Neutrophil (primary cell): ENCODE data around the gene HAS3.
"Not testable (repeated sequence)": the region's sequence is repeated elsewhere in the genome, so short reads cannot be mapped to it uniquely, and the experiment has no call there.

Experiments used
- H3K27ac ChIP-seq: fragments of 200-600 bp; sonication (generic); 2 replicates; pipeline ENCODE4 v1.5.1; 2016; ENCODE audit warnings: mild to moderate bottlenecking, moderate library complexity
- H3K27me3 ChIP-seq: fragments of 200-600 bp; sonication (generic); 2 replicates; pipeline ENCODE4 v1.6.0; 2016; ENCODE audit warnings: mild to moderate bottlenecking
- H3K36me3 ChIP-seq: fragments of 200-600 bp; sonication (generic); 2 replicates; pipeline ENCODE4 v1.5.1; 2017
- H3K4me1 ChIP-seq, 2 experiments: fragments of 200-600 bp in 1 of 2; sonication (generic) in 1 of 2; 1 replicate in 1 of 2; 2 replicates in 1 of 2; pipeline versions ENCODE4 v1.5.1 to v1.6.1; 2013 to 2016; ENCODE audit warnings: low read depth in 1 of 2, low read length in 1 of 2, mild to moderate bottlenecking in 1 of 2, moderate library complexity in 1 of 2; ENCODE audit not compliant: control insufficient read depth in 1 of 2, insufficient read depth in 1 of 2
- H3K4me3 ChIP-seq, 2 experiments: fragments of 200-600 bp in 1 of 2; sonication (generic) in 1 of 2; 1 replicate in 1 of 2; 2 replicates in 1 of 2; pipeline ENCODE4 v1.5.1; 2013 to 2016; ENCODE audit warnings: low read depth in 1 of 2, low read length in 1 of 2, mild to moderate bottlenecking in 1 of 2, moderate library complexity in 1 of 2
- H3K9me3 ChIP-seq: fragments of 200-600 bp; sonication (generic); 2 replicates; pipeline ENCODE4 v1.5.1; 2016
- CTCF ChIP-seq: fragments of 200-600 bp; sonication (generic); IDR thresholded peaks from 2 replicates; pipeline ENCODE4 v1.5.1; 2016; ENCODE audit warnings: antibody characterized with exemption

Gene HAS3

GRCh38 chr16:69118468-69118867 lies 13.0 kb downstream of the HAS3 start:
- no peak overlapping the region for H3K27ac ChIP-seq
- no peak for TF ChIP-seq CTCF
- H3K36me3 ChIP-seq, result peaks cover 70% of the 10 kb centered on the region
- no peak overlapping the region for H3K4me3 ChIP-seq
- no peaks in the 10 kb centered on the region for H3K9me3 ChIP-seq
- no peaks in the 10 kb centered on the region for H3K4me1 ChIP-seq
- no peaks in the 10 kb centered on the region for H3K27me3 ChIP-seq

- TF ChIP-seq CTCF, result no peak
- Histone ChIP-seq H3K4me3 (no peak overlapping the region), H3K9me3 (no peaks in the 10 kb centered on the region), H3K27me3 (no peaks in the 10 kb centered on the region), H3K36me3 (peaks cover 68% of the 10 kb centered on the region), H3K4me1 (no peaks in the 10 kb centered on the region), H3K27ac (no peak overlapping the region)
Observed at GRCh38 chr16:69118994-69119393, 13.5 kb downstream of the HAS3 start.

GRCh38 chr16:69119536-69119935 lies 14.1 kb downstream of the HAS3 start:
- Histone ChIP-seq H3K36me3 (peaks cover 63% of the 10 kb centered on the region), H3K27me3 (no peaks in the 10 kb centered on the region)
- no peak for TF ChIP-seq CTCF

GRCh38 chr16:69120096-69120664 lies 14.7 kb downstream of the HAS3 start:
- Histone ChIP-seq H3K36me3 (peaks cover 56% of the 10 kb centered on the region), H3K9me3 (no peaks in the 10 kb centered on the region), H3K4me1 (no peaks in the 10 kb centered on the region), H3K27me3 (no peaks in the 10 kb centered on the region), H3K4me3 (no peak overlapping the region), H3K27ac (no peak overlapping the region)
- TF ChIP-seq CTCF, result no peak

More at GRCh38 chr16:69119536-69119935, 14.1 kb downstream of the HAS3 start:
- Histone ChIP-seq H3K27ac (no peak overlapping the region), H3K9me3 (no peaks in the 10 kb centered on the region), H3K4me1 (no peaks in the 10 kb centered on the region), H3K4me3 (no peak overlapping the region)

- TF ChIP-seq CTCF, result peak; percentile 38
- Histone ChIP-seq H3K9me3 (no peaks in the 10 kb centered on the region), H3K4me3 (no peak overlapping the region), H3K27ac (no peak overlapping the region), H3K27me3 (no peaks in the 10 kb centered on the region), H3K36me3 (peaks cover 23% of the 10 kb centered on the region), H3K4me1 (no peaks in the 10 kb centered on the region)
Observed at GRCh38 chr16:69123910-69124309, 18.5 kb downstream of the HAS3 start.

- not testable (repeated sequence) for H3K4me1 ChIP-seq, H3K4me3 ChIP-seq, H3K27ac ChIP-seq, H3K9me3 ChIP-seq, H3K27me3 ChIP-seq
- peaks cover 18% of the 10 kb centered on the region for H3K36me3 ChIP-seq
Observed at GRCh38 chr16:69124406-69124805, 19.0 kb downstream of the HAS3 start.

GRCh38 chr16:69124961-69125360 lies 19.5 kb downstream of the HAS3 start:
- H3K27ac ChIP-seq, H3K4me1 ChIP-seq, H3K27me3 ChIP-seq, H3K4me3 ChIP-seq, H3K9me3 ChIP-seq: not testable (repeated sequence)
- peaks cover 13% of the 10 kb centered on the region for H3K36me3 ChIP-seq
